WI38 (cell line): ENCODE results near the gene ETV3L.
A peak's percentile ranks its signal among the peaks of the same experiment; 100 is the strongest.

ENCODE experiments used
- H3K4me3 ChIP-seq: 2 replicates; pipeline ENCODE4 v1.5.1; 2011; ENCODE audit warnings: low read depth, mild to moderate bottlenecking, control low read depth, low read length
- TF ChIP-seq, protein P1 (sequence below): IDR thresholded peaks from 2 replicates; pipeline ENCODE4 v1.5.1; 2012; ENCODE audit warnings: low read depth, mild to moderate bottlenecking, control low read depth, low read length

ETV3L gene

DNA sequence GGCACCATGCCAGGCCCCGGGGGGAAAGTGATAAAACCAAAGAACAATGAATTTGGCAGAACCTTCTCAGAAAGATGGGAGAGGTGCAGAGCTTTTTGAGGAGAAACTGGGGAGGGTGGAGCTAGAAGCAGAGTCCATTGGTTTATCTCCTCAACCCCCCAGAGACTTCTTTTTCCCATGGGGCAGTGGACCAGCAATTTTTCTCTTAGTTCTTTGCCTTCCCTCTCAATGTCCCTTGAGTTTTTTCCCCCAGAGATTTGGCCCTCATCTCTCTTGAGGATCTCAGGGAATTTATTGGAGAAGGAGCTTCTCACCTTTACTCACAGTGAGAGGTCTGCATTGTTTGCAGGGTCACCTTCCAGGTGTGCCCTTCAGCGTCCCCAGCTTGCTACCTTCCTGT lies 48.8 kb downstream of the ETV3L start:
- TF ChIP-seq, protein P1, sequence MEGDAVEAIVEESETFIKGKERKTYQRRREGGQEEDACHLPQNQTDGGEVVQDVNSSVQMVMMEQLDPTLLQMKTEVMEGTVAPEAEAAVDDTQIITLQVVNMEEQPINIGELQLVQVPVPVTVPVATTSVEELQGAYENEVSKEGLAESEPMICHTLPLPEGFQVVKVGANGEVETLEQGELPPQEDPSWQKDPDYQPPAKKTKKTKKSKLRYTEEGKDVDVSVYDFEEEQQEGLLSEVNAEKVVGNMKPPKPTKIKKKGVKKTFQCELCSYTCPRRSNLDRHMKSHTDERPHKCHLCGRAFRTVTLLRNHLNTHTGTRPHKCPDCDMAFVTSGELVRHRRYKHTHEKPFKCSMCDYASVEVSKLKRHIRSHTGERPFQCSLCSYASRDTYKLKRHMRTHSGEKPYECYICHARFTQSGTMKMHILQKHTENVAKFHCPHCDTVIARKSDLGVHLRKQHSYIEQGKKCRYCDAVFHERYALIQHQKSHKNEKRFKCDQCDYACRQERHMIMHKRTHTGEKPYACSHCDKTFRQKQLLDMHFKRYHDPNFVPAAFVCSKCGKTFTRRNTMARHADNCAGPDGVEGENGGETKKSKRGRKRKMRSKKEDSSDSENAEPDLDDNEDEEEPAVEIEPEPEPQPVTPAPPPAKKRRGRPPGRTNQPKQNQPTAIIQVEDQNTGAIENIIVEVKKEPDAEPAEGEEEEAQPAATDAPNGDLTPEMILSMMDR: no peak
- no peak overlapping the region for H3K4me3 ChIP-seq

DNA sequence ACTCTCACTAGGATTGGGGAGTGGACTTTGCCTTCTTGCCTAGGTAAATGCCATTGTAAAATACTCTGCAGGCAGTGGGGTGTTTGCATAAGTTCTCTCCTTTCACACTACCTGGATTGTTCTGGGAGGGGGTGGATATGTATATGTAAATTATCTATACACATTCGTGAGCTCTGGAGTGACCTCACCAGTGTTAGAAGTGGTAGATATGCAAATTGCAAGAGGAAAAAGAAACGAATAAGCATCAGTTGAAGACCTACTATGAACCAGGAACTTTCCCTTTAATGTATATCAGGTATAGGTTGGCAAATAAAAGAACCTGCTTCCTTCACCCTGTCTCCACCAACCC lies 52.6 kb downstream of the ETV3L start:
- no peak overlapping the region for H3K4me3 ChIP-seq
- TF ChIP-seq, protein P1: no peak

DNA sequence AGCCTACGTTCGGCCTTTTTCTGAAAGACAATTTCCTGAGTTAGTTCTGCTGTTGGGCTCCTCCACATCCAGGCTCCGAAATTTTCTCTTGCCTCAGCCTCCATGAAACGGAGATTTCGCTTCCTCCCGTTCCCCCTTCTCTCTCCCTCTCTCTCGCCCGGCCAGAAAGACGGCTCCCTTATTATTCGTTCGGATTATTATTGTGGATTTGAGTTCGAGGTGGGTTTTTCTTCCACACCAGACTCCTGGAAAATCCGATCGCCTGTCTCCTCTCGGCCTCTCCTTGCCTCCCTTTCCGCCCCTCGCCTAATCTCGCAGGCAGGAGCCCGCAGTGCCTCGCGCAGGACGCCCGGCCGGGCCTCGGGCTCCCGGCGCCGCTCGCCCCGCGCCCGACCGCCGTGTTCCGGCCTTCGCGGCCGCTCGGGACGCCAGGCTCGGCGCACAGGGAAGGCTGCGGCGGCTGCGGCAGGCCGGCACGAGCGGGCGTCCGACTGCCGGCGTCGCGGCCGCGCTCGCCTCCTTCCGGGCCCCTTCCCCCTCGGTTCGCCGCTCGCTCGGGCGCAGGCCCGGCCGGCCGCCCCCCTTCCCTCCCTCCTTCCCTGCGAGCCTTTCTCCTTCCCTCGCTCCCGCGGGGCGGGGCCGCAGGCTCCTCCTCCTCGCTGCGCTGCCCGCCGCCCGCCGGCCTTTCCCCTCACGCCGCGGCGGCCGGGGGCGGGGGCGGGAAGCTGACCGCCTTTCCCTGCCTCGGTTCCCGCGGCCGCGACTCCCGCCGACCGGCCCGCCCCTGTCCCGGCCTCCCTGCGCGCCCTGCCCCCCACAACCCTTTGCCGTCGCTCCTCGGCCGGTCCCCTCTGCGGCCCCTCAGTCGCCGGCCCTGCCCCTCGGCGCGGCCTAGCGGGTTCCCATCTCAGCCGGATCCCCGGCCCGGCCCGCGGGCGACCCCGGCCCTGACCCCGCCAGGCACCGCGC lies 54.1 kb downstream of the ETV3L start, which contains the start of gene ARHGEF11:
Gene ARHGEF11 (minus strand): TSS at position 493 of the 969 bp plus-strand sequence. CDS start 1,412 bp downstream, outside the sequence.
- TF ChIP-seq, protein P1: no peak
- H3K4me3 ChIP-seq: peak within 1 kb of the TSS; percentile 84

DNA sequence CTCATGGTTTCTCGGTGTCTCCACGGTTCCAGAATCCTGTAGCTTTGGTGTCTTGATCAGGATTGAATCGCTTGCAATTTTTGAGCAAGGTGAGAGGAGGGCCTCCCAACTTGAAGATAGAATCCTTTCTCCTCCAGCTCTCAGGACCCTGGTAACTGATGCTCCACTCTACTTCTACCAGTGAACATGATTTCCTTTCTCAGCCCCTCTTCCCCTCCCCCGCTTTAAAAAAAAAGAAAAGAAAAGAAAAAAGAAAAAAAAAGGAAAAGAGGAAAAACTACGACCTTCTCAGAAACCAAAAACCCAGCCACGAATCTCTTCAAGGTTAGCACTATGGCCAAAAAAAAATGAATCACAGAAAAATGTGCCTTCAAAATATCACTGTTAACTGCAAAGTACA lies 55.3 kb downstream of the ETV3L start:
- TF ChIP-seq, protein P1: no peak
- peak overlapping the region; percentile 84 for H3K4me3 ChIP-seq

DNA sequence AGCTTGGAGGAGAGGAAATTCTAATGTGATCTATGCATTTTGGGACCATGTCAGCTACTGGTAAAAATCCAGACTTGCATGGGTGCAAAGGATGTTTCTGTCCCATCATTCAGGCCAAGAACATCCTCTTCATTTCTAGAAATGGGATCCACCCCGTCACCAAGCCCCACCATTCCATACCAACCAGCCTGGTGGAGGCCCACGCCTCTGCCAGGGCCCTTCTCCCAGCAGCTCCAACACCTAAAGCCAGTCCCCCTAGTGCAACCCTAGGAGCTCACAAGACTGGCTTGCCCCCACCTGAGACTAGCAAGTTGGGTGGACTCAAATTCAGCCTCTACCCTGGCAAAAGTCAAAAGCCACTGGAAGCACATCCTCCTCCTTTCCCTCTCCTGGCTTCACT lies 55.9 kb downstream of the ETV3L start:
- peak overlapping the region; percentile 84 for H3K4me3 ChIP-seq
- TF ChIP-seq, protein P1: no peak

DNA sequence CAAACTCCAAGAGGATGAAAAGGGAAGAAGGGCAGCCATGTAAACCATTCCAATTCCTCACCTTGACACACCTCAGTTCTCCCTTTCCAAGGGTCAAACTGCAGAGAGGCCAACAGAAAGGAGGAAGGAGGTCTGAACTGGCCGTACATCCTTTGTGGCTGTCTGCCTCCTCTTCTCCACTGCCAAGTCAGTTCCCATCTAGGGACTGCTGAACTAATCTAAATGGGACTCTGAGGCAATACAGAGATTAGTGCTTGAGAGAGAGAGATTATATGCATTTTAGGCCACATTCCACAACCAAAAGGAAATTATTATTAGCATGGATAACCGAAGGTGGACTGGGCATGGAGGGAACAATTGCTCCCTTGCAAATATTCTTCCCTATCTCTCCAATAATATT lies 56.8 kb downstream of the ETV3L start:
- peak overlapping the region; percentile 84 for H3K4me3 ChIP-seq
- TF ChIP-seq, protein P1: no peak
